Measurements from ENCODE around the gene WDR64.

Gene WDR64

GRCh38 chr1:241846375-241846774 is 194.3 kb downstream of the WDR64 start:
- DNase-seq = no peak

- DNase-seq = no peak
Observed at GRCh38 chr1:241846862-241847539, 194.9 kb downstream of the WDR64 start.

- no peak for DNase-seq
Observed at GRCh38 chr1:241847540-241847795, 195.4 kb downstream of the WDR64 start.

GRCh38 chr1:241847796-241848685 is 196.0 kb downstream of the WDR64 start, which contains the start of gene EXO1:
EXO1 (plus strand) TSS chr1:241848204; CDS start chr1:241850426, 2,222 bp downstream.
- DNase-seq = peak; percentile 91

GRCh38 chr1:241848686-241849344 is 196.7 kb downstream of the WDR64 start:
- no peak for DNase-seq

- no peak for DNase-seq
Observed at GRCh38 chr1:241849345-241849695, 197.2 kb downstream of the WDR64 start.
